DMS79 (cell line): ENCODE results near the gene AK5.

Source experiments
- DNase-seq: peaks from one replicate; lab custom pipeline; 2025; lab: John Stamatoyannopoulos, UW

AK5 gene, protein sequence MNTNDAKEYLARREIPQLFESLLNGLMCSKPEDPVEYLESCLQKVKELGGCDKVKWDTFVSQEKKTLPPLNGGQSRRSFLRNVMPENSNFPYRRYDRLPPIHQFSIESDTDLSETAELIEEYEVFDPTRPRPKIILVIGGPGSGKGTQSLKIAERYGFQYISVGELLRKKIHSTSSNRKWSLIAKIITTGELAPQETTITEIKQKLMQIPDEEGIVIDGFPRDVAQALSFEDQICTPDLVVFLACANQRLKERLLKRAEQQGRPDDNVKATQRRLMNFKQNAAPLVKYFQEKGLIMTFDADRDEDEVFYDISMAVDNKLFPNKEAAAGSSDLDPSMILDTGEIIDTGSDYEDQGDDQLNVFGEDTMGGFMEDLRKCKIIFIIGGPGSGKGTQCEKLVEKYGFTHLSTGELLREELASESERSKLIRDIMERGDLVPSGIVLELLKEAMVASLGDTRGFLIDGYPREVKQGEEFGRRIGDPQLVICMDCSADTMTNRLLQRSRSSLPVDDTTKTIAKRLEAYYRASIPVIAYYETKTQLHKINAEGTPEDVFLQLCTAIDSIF

DNA sequence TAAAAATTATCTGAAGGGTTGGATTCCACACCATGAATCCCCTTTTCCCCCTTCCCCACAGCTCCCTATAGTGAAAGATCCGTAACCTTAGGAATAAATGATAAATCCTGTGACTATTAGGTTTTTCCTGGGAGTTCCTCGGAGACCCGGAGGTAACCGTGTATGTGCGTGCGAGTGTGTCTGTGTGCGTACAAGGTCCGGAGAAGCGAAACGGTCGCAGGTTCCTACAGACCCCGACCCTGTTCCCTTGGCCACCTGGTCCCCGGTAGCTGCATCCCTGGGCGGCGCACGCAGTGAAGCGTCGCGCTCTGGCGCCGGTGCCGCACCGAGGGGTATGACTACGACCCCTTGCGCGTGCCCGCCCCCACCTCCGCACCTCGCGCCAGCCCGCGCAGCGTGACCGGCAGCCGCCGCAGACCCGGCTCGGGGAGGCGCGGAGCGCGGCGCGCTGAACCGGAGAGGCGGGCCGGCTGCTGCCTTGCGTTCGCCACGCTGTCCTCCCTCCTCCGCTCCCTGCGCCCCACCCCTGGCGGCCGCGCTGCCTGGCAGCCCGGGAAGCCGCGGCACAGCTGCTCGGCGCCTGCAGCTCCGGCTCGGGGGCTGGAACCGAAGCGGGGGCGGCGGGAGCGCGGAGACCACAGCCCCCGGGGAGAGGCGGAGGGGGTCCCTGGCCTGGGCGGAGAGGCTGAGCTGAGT is at the start of gene AK5:
AK5 (plus strand) TSS at position 529 of the 696 bp plus-strand sequence. CDS start 295 bp downstream, outside the sequence.
- no peak for DNase-seq

DNA sequence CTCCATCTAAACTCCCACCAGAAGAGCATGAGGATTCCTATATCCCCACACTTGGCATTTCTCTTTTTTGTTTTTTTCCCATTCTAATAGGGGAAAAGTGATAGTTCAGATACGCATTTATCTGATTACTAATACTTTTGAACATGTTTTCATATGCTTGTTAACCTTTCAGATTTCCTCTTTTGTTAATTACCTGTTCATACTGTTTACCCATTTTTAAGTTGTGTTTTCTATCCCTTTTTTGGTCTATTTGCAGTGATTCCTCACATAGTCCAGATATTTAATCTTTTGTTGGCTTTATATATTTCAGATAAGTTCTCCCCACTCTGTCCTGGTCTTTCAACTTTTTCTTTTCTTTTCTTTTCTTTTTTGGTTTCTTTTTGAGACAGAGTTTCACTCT is 49.0 kb upstream of the AK5 start:
- no peak for DNase-seq

DNA sequence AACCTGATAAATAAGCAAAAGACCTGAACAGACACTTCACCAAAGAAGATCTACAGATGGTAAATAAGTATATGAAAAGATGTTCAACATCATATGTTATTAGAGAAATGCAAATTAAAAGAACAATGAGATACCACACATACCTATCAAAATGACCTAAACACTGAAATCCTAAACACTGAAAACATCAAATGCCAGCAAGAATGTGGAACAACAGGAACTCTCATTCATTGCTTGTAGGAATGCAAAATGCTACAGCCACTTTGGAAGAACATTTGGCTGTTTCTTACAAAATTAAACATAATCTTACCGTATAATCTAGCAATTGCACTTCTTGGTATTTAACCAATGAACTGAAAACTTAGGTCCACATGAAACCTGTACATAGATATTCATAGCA is 47.7 kb upstream of the AK5 start:
- DNase-seq, result no peak

DNA sequence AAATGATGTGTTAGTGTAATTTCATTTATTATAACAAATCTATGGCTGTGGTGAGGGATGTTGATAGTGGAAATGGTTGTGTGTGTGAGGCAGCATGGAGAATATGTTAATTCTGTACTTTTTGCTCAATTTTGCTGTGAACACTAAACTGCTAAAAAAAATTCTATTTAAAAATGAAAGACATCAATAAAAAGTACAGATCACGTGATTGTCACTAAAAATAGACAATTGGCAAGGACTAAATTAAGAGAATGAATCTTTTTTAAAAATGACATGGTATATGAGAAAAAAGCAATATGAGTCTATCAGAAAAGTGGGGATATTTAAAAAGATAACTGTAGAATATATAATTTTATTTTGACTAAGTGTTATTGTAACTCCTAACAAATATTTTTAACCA is 46.9 kb upstream of the AK5 start:
- no peak for DNase-seq

DNA sequence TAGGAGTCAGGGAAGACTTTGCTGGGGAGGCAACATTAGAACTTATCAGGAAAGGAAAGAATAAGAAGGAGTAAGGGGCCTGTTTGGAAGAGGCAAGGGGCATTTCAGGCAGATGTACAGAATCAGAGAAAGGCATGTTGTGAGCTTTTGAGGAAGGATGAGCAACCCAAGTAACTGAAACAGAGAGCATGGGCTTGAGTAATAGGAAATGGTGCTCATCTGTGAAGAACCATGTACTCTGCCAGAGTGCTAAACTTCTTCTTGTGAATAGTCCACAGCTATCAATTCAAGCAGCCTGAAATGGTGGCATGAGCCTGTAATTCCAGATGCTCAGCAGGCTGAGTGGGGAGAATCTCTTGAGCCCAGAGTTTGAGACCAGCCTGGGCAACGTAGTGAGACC is 43.4 kb upstream of the AK5 start:
- no peak for DNase-seq

GRCh38 chr1:77239311-77239710 is 42.5 kb upstream of the AK5 start:
- no peak for DNase-seq

GRCh38 chr1:77245830-77246229 is 36.0 kb upstream of the AK5 start:
- no peak for DNase-seq

GRCh38 chr1:77250126-77250525 is 31.7 kb upstream of the AK5 start:
- no peak for DNase-seq

DNA sequence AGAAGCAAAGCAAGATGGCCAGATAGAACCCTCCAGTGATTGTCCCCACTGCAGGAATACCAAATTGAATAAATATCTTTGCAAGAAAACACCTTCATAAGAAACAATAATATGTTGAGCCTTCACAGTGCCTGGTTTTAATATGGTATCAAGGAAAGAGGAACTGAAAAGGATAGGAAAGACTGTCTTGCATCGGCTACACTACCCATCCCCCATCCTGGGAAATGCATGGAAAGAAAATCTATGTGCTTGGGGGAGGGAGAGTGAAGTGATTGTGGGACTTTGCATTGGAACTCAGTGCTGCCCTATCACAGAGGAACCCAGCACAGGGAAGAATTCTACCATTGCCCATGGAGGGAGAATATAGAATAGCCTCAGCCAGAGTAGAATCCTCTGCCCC is 28.6 kb upstream of the AK5 start:
- no peak for DNase-seq

DNA sequence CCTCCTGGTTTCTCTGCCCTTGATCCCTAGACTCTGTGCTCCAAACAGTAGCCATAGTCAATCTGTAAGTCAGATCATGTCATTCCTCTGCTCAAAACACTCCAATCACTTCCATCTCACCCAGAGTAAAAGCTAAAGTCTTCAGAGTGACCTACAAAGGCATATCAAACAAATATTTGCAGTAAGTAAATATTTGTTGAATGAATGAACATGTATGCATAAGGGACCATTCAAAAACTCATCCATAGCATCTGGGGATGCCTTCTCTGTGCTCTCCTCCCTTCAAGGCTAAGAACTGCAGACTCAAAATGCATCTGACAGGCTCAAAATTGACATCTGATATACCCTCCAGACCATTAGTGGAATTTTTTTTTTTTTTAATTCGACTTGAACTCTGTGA is 18.1 kb upstream of the AK5 start:
- DNase-seq, result no peak

GRCh38 chr1:77265180-77265579 is 16.6 kb upstream of the AK5 start:
- no peak for DNase-seq

DNA sequence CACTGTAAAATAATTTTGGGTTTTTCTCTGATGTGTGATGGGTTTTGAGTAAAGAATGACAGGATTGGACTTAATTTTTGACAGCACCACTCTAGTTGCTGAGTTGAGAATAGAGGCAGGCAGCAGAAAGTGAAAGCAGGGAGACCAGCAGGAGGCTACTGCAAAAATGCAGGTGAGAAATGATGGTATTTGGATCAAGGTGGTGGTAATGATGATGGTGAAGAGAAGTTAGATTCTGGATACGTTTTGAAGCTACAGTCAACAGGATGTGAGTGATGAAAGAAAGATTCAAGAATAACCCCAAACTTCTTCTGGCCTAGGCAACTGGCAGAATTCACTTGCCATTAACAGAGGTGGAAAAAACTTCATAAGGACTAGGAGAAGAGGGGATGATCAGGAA is 14.8 kb upstream of the AK5 start:
- no peak for DNase-seq

- DNase-seq, result no peak
Measured at GRCh38 chr1:77271852-77272580, 9.8 kb upstream of the AK5 start.

DNA sequence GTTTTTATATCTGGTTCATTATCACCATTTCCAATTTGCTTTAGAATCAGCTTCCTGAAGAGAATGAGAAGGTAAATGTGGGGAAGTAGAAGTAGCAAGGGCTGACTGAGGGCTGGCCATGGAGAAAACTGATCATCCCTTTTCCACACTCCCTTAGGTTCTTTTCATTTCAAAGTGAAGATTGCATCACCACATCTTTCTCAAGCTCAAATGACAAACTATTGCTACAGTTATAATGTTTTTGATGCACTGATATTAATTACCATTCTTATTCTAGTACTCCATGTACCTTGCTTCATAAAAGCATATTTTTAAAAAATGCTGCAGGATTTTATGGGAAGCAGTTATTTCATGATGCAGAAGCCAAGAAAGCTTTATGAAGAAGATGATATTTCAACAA is 7.9 kb upstream of the AK5 start:
- DNase-seq, result no peak

GRCh38 chr1:77275194-77275593 is 6.6 kb upstream of the AK5 start:
- DNase-seq, result no peak

GRCh38 chr1:77276941-77277340 is 4.9 kb upstream of the AK5 start:
- DNase-seq, result no peak

- no peak for DNase-seq
Measured at GRCh38 chr1:77279929-77280328, 1.9 kb upstream of the AK5 start.

- DNase-seq, result no peak
Measured at GRCh38 chr1:77280962-77281361, 857 bp upstream of the AK5 start.

DNA sequence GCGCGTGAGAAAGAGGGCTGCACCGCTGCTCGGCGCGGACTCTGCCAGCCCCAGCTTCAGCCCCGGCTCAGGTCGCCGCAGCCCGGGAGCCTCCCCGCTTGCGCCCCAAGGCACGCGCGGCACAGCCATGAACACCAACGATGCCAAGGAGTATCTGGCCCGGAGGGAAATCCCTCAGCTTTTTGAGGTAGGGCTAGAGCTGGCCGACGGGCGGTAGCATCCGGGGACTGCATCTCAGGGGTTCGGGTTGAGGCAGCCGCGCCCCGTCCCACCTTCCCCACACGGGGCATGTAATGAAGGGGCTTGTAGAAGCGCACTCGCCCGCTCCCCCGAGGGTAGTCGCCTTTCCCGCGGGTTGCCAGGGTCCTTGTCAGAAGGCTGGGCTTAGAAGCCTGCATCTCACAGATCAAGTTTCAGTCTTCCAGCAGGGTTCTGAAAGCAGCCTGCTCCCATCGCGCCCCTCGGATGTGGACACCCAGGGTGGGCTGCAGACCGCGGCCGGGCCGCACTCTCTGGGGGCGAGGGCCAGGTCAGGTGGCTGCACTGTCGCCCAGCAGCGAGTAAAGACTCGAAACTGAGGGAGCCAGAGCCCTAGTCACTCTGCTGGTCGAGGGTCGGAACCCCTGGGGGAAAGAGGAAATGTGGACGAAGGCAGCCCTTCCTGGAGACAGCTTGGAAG is 507 bp downstream of the AK5 start:
- DNase-seq, result peak; percentile 7

DNA sequence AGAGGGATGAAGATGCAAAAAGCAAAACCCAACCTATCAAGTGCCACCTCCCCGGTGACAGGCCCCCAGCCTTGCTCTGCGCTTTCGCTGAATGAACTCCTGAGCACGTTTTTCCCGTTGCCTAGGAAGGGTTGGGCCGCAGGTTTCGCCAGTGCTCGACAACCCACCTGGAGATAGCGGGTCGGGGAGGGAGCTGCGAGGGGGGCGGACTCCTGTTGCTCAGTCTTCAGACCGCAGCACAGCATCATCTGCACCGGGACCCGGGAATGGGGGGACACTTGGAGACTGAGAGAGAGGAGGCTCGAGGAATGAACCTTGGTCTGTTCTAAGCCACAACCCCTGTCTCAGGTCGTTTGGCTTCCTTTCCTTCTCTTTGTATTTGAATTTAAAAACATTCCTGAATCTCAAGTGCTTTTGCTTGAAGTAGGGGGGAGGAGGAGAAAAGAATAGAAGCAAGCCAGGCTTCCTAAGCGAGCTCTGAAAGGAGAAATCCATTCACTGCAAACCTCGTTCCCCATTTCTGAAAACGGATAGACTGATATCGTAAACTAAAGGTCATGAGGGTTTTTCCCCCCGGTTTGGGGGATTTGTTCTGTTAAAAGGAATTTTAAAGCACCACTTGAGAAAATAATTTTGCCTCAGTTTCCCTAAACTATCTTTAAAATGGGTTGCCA is 1.2 kb downstream of the AK5 start:
- DNase-seq, result peak; percentile 11

DNA sequence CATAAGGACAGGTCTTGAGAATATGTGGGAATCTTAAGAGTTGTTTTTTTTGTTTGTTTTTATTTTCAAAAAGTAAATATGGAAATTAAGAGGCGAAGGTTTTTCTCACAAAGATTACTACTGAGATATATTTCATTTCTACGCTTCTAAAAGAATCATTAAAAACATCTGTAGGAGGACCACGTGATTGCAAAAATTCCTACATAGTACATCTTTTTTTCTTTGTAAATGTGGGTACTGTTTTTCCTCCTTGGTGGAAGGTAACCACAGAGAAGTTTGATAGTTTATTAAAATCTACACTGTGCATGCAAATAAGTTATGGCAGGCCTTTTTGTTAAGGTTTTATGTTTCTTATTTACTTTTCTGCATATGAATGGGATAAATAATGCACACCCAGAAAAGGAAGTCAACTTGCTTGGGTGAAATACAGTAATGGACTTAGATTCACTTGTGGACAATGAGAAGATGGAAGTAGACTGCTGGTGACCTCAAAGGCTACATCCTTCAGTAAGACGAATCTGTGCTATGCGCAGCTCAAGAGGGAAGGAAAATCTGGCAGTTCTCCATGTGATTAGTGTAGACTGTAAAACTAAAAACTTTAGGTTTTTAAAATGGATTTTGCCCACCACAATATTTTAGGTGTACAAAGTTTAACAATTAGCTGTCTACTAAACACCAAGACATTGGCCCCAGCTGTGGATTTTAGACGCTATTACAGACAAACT is 2.0 kb downstream of the AK5 start:
- no peak for DNase-seq
